T-helper 1 cell (primary cell): ENCODE results near the gene VAMP1.

Experiments used
- DNase-seq, 5 donors: peaks; one replicate each; pipeline ENCODE4 v3.0.0-alpha.2; 2012 to 2020

Gene VAMP1

DNA sequence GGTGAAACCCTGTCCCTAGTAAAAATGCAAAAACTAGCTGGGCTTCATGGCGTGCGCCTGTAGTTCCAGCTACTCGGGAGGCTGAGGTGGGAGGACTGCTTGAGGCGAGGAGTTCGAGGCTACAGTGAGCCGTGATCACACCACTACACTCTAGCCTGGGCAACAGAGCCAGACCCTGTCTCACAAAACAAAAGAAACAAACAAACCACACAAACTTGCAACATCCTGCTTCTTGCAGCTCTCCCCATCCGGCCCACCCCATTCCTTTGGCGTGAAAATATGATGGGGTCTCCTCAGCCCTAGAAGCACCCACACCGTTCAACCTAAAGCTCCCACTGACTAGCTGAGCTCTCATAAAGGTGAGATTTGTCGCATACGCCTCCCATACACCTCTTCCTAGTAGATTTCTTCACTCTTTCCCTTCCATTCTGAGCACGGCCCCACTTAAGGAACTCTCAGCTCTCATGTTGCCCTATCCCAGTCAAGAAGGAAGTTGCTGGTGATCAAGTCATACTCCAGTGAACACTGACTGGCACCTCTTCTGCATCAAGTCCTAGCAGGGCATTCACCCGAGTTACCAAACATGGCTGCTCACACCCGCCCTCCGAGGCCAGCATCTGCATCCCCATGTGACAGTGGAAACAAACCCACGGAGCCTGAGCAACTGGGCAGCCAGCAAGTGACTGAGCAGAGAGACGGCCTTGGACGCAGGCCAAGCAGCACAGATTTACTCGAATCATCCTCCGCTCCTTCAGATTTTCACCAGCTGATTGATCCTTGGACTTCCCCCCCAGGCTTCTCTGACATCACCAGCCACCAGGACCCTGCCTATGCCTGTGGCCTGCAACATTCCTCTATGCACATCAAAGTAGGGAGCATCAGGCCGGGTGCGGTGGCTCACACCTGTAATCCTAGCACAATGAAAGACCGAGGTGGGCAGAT is 44.6 kb downstream of the VAMP1 start:
- peak in 1 of 5 donors; percentile 44 for DNase-seq

DNA sequence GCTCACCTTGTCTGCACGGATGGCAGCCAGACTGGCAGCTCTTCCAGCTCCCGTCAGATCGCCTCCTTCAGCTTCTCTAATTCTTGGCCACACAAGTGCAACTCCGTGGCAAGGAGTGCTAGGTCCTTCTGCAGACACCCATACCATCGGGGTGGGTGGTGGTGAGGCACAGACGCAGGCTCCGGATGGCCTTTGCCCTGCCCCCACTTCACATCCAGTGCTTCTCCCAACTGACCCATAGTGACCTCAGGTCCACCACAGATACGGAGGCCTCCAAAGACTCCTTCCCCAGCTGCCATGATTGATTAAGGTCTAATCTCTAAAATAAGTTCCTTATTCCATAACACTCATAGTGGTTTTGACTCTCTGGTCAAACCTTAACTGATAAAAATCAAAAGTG is 45.6 kb downstream of the VAMP1 start:
- DNase-seq = no peak

DNA sequence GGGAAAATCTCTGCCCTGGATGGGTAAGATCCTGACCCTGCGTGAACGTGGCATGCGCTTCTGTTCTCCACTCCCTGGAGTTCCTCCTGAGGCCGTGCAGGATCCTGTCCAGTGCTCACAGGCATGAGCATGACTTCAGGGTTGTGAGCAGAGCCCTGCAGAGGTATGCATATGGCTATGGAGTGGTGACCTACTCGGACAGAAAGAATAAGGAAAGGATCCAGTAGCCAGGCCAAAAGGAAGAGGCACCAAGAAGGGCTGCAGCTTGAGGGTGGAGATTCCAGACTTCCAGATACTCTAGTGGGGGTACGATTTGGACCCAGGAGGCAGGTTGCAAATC is 46.5 kb downstream of the VAMP1 start:
- no peak for DNase-seq

DNA sequence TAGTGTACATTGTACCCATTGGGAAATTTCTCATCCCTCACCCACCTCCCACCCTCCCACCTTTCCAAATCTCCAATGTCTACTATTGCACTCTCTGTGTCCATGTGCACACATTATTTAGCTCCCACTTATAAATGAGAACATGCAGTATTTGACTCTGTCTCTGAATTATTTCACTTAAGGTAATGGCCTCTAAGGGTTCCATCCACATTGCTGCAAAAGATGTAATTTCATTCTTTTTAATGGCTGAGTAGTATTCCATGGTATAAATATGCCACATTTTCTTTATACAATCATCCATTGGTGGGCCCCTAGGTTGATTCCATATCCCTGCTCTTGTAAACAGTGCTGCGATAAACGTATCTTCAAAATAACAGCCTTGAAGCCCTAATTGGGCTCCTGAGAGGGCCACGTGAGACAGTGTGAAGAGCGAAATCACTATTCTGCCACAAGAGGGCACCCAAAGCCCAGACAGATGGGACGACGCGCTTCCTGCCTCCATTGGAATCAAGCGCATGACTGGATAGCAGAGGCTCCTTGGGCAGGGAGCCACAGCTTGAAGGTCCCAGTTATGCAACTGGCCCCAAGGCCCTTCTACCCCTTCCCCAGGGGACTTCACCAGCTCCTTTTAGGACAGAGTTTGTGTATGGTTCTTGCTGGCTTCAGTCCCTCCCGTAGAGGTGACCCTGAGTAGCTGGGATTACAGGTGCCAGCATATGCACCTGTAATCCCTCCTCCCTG is 47.0 kb downstream of the VAMP1 start:
- peak; percentile 53 to 89 (median 69) for DNase-seq

DNA sequence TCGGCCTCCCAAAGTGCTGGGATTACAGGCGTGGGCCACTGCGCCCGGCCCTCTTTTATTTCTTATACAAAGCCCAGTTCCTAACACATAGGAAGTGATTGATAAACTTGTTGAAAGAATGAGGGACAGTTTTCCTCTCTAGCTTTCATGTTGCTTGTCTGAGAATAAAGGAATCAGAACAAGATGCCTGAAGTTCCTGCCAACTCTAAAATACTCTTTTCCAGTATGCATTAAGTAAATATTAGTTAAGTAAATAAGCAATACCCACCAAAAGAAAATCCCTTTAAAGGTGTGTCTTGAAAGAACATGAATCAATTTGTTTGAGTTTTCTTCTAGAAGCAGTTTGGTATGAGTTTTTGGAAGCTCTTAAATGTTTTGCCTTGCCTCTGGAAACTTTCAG is 50.1 kb downstream of the VAMP1 start:
- DNase-seq = no peak

DNA sequence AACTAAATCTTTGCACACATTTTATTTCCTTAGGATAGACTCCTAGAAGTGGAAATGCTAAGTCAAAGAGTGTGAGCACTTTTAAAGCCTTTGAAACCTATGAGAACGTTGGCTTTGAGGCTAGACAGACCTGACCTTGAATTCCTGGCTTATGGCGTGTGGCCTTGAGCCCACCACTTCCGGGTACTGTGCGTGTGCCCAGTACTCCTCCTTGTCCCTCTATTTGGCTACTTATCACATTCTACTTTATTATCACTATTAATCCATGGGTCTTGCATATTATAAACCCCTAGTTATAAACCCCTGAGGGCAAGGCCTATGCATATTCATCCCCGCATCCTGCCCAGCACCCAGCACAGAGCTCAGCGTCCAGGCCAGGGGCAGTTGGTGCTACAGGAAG is 51.7 kb downstream of the VAMP1 start:
- DNase-seq = no peak

DNA sequence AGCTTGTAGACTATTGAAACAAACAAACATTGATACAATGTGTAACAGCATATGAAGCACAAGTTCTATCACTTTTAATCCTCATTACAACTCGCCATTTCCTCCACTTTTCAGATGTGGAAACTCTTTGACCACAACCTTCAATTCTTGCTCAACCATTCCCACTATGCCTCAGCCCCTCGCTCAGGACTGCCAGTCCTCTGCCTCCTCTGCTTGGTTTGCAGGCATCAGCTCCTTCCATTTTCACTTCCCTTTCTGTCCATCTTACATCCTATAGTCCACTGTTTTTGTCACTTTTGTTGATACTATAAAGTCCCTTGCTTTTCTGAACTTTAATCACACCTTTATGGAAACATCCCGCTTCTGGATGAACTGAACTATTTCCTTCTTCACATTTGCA is 53.9 kb downstream of the VAMP1 start:
- DNase-seq = no peak
